Right atrium auricular region (tissue), 2 donors: ENCODE measurements around the gene PTH1R. TPM values are rescaled to one million over a fixed set of nuclear protein-coding genes. Genes with fewer than 3 reads are reported as not detected.
A peak's percentile ranks its signal among the peaks of the same experiment; 100 is the strongest.

Experiments
- DNase-seq: peaks from one replicate; pipeline ENCODE4 v3.0.0-alpha.2; 2019; ENCODE audit warnings: low spot score
- H3K27ac ChIP-seq, 2 donors: fragments of 200-600 bp; sonication (generic); 1 replicate in 1 of 2; 2 replicates in 1 of 2; pipeline ENCODE4 v1.5.1; 2016 to 2019
- H3K27me3 ChIP-seq, 2 donors: fragments of 200-600 bp; sonication (generic); one replicate each; pipeline versions ENCODE4 v1.5.1 to v1.6.0; 2017 to 2019
- H3K36me3 ChIP-seq: fragments of 200-600 bp; sonication (generic); one replicate; pipeline ENCODE4 v1.5.1; 2016
- H3K4me1 ChIP-seq, 2 donors: fragments of 200-600 bp; sonication (generic); one replicate each; pipeline versions ENCODE4 v1.5.1 to v1.6.0; 2017 to 2019
- H3K4me3 ChIP-seq, 2 donors: fragments of 200-600 bp; sonication (generic); 1 replicate in 1 of 2; 2 replicates in 1 of 2; pipeline ENCODE4 v1.5.1; 2017 to 2019; ENCODE audit warnings: mild to moderate bottlenecking in 1 of 2, moderate library complexity in 1 of 2
- H3K9me3 ChIP-seq, 2 donors: fragments of 200-600 bp; sonication (generic); one replicate each; pipeline ENCODE4 v1.5.1; 2019
- total RNA-seq, 2 donors: library from RNA; depleted of rRNA; stranded (reverse); fragments of >200 nt; gene quantifications; one replicate each; pipeline ENCODE4 v1.1.0, GENCODE V29; 2016
- TF ChIP-seq, protein P1 (sequence below), 2 donors: fragments of 200-600 bp; sonication (generic); IDR thresholded peaks; one replicate each; pipeline ENCODE4 v1.5.1; 2019; ENCODE audit warnings: antibody characterized with exemption in 2 of 2

Gene PTH1R
- total RNA-seq, 2 donors from 2014 or later: 7.2 to 10.1 TPM

DNA sequence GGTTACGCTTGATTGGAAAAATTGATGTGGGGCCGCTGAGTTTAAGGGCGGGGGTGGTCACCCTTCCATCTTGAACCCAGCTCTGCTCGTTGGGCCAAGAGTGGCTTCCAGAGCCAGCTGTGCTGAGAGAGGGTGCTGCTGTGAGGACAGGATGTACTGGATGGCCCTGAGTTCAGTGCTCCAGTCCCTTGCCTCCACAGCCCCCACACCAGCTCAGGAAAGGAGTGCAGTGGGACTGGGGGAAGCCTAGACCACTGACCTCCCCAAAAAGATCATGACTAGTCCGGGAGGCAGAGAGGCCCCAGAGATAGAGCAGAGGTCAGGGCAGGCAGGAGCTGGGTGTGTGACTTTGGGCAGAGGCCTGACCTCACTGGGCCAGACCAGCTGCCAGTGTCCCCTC lies 4.0 kb upstream of the PTH1R start:
- no peak for DNase-seq
- TF ChIP-seq, protein P1, sequence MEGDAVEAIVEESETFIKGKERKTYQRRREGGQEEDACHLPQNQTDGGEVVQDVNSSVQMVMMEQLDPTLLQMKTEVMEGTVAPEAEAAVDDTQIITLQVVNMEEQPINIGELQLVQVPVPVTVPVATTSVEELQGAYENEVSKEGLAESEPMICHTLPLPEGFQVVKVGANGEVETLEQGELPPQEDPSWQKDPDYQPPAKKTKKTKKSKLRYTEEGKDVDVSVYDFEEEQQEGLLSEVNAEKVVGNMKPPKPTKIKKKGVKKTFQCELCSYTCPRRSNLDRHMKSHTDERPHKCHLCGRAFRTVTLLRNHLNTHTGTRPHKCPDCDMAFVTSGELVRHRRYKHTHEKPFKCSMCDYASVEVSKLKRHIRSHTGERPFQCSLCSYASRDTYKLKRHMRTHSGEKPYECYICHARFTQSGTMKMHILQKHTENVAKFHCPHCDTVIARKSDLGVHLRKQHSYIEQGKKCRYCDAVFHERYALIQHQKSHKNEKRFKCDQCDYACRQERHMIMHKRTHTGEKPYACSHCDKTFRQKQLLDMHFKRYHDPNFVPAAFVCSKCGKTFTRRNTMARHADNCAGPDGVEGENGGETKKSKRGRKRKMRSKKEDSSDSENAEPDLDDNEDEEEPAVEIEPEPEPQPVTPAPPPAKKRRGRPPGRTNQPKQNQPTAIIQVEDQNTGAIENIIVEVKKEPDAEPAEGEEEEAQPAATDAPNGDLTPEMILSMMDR (IDR thresholded peaks at IDR 0.05): no peak
- peak overlapping the region; percentile 24 to 28 for H3K27ac ChIP-seq
- H3K27me3 ChIP-seq: no peaks in the 10 kb centered on the region
- H3K4me1 ChIP-seq: peaks cover 0 to 51% of the 10 kb centered on the region in 2 donors
- H3K36me3 ChIP-seq: no peaks in the 10 kb centered on the region
- no peaks in the 10 kb centered on the region for H3K9me3 ChIP-seq
- no peak overlapping the region for H3K4me3 ChIP-seq

DNA sequence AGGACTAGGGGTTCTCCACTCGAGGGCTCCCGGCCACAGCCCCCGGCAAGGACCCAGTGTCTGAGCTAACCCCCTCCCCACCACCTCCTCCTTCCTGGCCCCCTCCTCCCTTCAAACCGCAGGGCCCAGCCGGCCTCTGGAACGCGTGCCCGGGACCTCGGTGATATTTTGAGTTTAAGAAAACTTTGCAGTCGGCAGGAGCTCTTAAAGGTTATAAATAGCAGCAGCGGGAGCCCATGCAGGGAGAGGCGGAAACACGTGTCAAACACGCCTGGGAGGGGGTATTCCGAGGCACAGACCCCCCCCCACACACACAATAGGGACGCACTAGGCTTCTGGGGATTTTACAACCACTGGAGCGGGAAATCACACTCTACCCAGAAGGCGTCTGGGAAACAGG lies 3.1 kb upstream of the PTH1R start:
- no peaks in the 10 kb centered on the region for H3K36me3 ChIP-seq
- H3K27me3 ChIP-seq: no peaks in the 10 kb centered on the region
- DNase-seq: no peak
- H3K4me3 ChIP-seq: no peak overlapping the region
- H3K4me1 ChIP-seq: peaks cover 0 to 51% of the 10 kb centered on the region in 2 donors
- TF ChIP-seq, protein P1 (IDR thresholded peaks at IDR 0.05): no peak
- H3K27ac ChIP-seq: peak overlapping the region; percentile 28 to 35
- no peaks in the 10 kb centered on the region for H3K9me3 ChIP-seq

DNA sequence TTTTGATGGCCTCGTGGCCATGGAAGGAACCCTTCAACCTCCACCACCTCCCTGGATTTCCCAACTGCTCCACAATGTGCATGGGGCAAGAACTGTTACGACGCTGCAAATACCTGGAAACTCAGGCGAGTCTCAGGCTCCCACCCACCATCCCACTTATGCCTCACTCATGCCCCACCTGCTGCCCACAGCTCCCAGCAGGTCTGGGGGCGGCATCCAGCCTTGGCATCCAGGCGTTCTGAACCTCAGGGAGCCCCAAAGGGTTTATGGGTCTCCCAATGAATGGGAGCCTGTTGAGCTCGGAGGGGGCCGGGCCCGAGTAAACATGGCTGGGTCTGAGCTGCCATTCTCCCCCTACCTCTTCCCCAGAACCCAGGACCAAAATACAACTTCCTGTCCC lies 2.0 kb upstream of the PTH1R start:
- TF ChIP-seq, protein P1 (IDR thresholded peaks at IDR 0.05): no peak
- no peak for DNase-seq
- H3K9me3 ChIP-seq: no peaks in the 10 kb centered on the region
- H3K4me1 ChIP-seq: peaks cover 0 to 51% of the 10 kb centered on the region in 2 donors
- H3K27ac ChIP-seq: no peak overlapping the region
- H3K4me3 ChIP-seq: no peak overlapping the region
- no peaks in the 10 kb centered on the region for H3K36me3 ChIP-seq
- no peaks in the 10 kb centered on the region for H3K27me3 ChIP-seq

DNA sequence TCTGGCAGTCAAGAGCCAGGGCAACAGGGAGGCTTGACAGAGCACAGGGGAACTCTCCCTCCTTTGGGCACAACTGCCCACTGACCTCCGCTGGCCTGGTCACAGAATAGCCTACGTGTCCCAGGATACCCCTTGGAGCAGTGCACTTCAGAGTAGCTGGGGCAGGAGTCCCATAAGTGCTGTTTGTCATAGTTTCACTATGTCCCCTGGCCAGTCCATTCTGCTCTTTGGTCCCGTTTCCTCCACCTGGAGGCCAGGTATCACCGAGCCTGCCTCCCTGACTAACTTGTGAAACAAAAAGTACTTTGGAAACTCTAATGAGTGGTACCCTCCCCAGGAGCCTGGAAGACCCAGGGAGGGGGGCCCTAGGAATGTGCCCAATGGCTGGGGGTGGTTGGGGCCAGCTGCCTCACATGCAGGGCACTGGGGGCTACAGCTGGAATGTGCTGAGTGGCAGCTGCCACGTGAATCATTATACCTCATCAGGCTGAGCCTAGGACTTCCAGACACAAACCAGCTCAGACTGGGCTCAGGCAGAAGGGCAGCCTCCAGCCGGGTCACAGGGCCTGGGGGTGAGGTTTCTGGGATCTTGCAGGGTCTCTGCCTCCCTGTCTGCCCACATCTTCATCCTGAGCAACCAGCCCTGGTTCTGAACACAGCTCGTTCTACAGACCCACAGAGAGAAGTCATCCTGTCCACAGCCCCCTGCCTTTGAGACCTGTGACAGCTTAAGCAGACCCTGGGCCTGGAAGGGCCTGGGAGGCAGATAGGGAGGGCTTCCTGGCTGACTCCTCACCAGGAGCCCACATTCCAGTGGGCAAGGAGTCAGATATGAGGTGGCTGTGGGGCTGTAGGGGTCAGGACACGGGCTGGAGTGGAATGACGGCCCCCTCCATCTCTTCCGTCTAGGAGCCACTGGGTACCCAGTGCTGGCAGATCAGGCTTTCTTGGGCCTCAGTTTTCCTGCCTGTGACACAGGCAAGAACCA lies 914 bp upstream of the PTH1R start:
- Histone ChIP-seq H3K9me3 (no peaks in the 10 kb centered on the region), H3K27ac (no peak overlapping the region), H3K36me3 (no peaks in the 10 kb centered on the region), H3K4me3 (no peak overlapping the region), H3K27me3 (peaks cover 0 to under 1% of the 10 kb centered on the region in 2 donors), H3K4me1 (peaks cover 0 to 47% of the 10 kb centered on the region in 2 donors)
- DNase-seq: no peak
- TF ChIP-seq, protein P1 (IDR thresholded peaks at IDR 0.05): no peak

DNA sequence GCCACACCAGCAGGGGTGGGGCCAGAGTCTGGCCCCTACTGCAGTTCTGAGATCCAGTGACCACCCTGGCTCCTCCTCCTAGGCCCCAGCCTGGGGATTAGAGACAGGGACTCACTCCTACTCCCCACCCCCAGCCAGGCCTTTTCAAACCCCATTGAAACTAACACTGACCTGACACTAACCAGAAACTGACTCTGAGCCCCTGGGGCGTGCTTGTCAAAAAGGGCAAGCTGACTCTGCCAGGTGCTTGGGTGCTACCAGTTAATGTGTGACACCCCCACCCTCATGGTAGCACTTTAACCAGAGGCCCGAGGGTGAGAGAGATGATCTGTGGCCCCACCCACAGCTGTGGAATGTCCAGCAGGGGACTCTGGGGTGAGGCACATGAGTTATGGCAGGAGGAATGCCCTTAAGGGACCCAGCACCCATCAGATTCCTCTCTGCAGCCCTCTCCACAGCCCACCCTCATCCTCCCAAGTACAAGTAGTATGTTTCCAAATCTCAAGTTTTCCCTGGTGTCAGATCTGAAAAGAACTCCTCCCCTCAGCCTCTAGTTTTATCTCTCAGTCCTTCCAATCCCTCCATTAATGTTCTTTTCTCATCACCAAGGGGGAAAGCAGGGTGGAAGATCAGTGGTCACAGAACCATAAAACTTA lies 1.4 kb downstream of the PTH1R start:
- Histone ChIP-seq H3K4me1 (peaks cover 0 to 44% of the 10 kb centered on the region in 2 donors), H3K4me3 (no peak overlapping the region), H3K9me3 (no peaks in the 10 kb centered on the region), H3K27ac (peak overlapping the region in 1 of 2 donors; percentile 6), H3K36me3 (no peaks in the 10 kb centered on the region), H3K27me3 (peaks cover 0 to 16% of the 10 kb centered on the region in 2 donors)
- no peak for DNase-seq
- TF ChIP-seq, protein P1 (IDR thresholded peaks at IDR 0.05): no peak
